Measurements from ENCODE around the gene TMEM186.

GRCh38 chr16:8788578-8789172 lies 8.8 kb downstream of the TMEM186 start:
- no peak for TF ChIP-seq CTCF (IDR thresholded peaks at IDR 0.05)
- no peak for TF ChIP-seq POLR2A (IDR thresholded peaks at IDR 0.05)
- TF ChIP-seq EP300 (IDR thresholded peaks at IDR 0.05; ENCODE audit: low read depth): no peak
- peak in 1 of 3 donors; percentile 41 for TF ChIP-seq POLR2AphosphoS5 (IDR thresholded peaks at IDR 0.05)

All from transverse colon (tissue), 4 donors.